Kidney (tissue), 14 donors: Measurements from ENCODE around the gene DPM3. TPM values are rescaled to one million over a fixed set of nuclear protein-coding genes. Genes with fewer than 3 reads are reported as not detected.
A peak's percentile ranks its signal among the peaks of the same experiment; 100 is the strongest.

Source experiments
- DNase-seq, 5 donors: peaks; one replicate each; pipeline ENCODE4 v3.0.0-alpha.2; 2013 to 2020
- FAIRE-seq: peaks from 2 replicates; lab custom pipeline; 2012; peaks lifted over from hg19 to GRCh38; lab: Jason Lieb, UNC
- H3K27ac ChIP-seq, 2 donors: one replicate each; pipeline ENCODE4 v1.7.0; 2013; ENCODE audit warnings: low read depth in 2 of 2, low read length in 2 of 2, inconsistent platforms in 1 of 2
- H3K27me3 ChIP-seq: one replicate; pipeline ENCODE4 v1.7.1; 2013; ENCODE audit warnings: low read length, inconsistent platforms; ENCODE audit not compliant: control insufficient read depth, insufficient read depth
- H3K36me3 ChIP-seq, 3 donors: one replicate each; pipeline versions ENCODE4 v1.7.0 to v1.7.1; 2013; ENCODE audit warnings: low read length in 3 of 3, control low read depth in 1 of 3, inconsistent platforms in 1 of 3; ENCODE audit not compliant: insufficient read depth in 3 of 3, control insufficient read depth in 2 of 3
- H3K4me1 ChIP-seq, 3 donors: one replicate each; pipeline versions ENCODE4 v1.7.0 to v1.7.1; 2013; ENCODE audit warnings: low read length in 3 of 3, inconsistent platforms in 1 of 3, low read depth in 1 of 3; ENCODE audit not compliant: control insufficient read depth in 2 of 3, insufficient read depth in 2 of 3
- H3K4me3 ChIP-seq, 3 donors: one replicate each; pipeline versions ENCODE4 v1.7.0 to v1.8.1; 2013; ENCODE audit warnings: low read length in 3 of 3, control low read depth in 1 of 3, inconsistent platforms in 1 of 3
- H3K9ac ChIP-seq, 3 donors: one replicate each; pipeline versions ENCODE4 v1.7.0 to v1.7.1; 2013; ENCODE audit warnings: low read length in 3 of 3, control low read depth in 1 of 3, inconsistent platforms in 1 of 3
- H3K9me3 ChIP-seq, 3 donors: one replicate each; pipeline versions ENCODE4 v1.7.0 to v1.7.1; 2013; ENCODE audit warnings: low read length in 3 of 3, control low read depth in 1 of 3, inconsistent platforms in 1 of 3; ENCODE audit not compliant: control insufficient read depth in 2 of 3, insufficient read depth in 1 of 3
- intact Hi-C: fragments of 100-400 bp; cut with DNase I; formaldehyde crosslinking; loops from one replicate; pipeline ENCODE4 v1.11.1; 2022
- polyA plus RNA-seq: library from polyadenylated mRNA; stranded (reverse); fragments of 350-450 nt; fragmentation: Illumina TruSeq; extraction: RNeasy Lipid Tissue Mini Kit (QIAGEN cat#74804); gene quantifications from one replicate; pipeline ENCODE4 v1.2.3, GENCODE V29; 2014; ENCODE audit warnings: low read depth, low replicate concordance; ENCODE audit not compliant: insufficient read depth
- total RNA-seq: library from RNA; stranded (reverse); fragmentation: NEBNext Ultra II Directional; extraction: Animal tissue kit (Norgen Biotek cat#: 25700); gene quantifications from one replicate; pipeline ENCODE4 v1.2.1, GENCODE V29; 2021
- TF ChIP-seq, protein P1 (sequence below): IDR thresholded peaks from 3 replicates; pipeline ENCODE4 v1.5.1; 2012; ENCODE audit warnings: mild to moderate bottlenecking, moderate library complexity, borderline replicate concordance; ENCODE audit not compliant: insufficient read depth; ENCODE audit errors: extremely low read depth
- donor health status: control.
- donor health status: control.
- donor health status: control.
- donor health status: control.
- donor health status: control.
- donor health status: DM: yes; HTN: yes; CAD: no.
- donor health status: Normal renal cell carcinoma (clear cell type).

Gene DPM3
- total and polyA plus RNA-seq, 2 donors from 2014 or later = 84.4 to 237 TPM

- FAIRE-seq = no peak
- H3K9me3 ChIP-seq = no peaks in the 10 kb centered on the region
- no peaks in the 10 kb centered on the region for H3K27me3 ChIP-seq
- TF ChIP-seq, protein P1, sequence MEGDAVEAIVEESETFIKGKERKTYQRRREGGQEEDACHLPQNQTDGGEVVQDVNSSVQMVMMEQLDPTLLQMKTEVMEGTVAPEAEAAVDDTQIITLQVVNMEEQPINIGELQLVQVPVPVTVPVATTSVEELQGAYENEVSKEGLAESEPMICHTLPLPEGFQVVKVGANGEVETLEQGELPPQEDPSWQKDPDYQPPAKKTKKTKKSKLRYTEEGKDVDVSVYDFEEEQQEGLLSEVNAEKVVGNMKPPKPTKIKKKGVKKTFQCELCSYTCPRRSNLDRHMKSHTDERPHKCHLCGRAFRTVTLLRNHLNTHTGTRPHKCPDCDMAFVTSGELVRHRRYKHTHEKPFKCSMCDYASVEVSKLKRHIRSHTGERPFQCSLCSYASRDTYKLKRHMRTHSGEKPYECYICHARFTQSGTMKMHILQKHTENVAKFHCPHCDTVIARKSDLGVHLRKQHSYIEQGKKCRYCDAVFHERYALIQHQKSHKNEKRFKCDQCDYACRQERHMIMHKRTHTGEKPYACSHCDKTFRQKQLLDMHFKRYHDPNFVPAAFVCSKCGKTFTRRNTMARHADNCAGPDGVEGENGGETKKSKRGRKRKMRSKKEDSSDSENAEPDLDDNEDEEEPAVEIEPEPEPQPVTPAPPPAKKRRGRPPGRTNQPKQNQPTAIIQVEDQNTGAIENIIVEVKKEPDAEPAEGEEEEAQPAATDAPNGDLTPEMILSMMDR = peak; percentile 97
- peak within 1 kb of the TSS; percentile 82 to 94 (median 93) for H3K4me3 ChIP-seq
- H3K27ac ChIP-seq = peak within 1 kb of the TSS; percentile 92
- peaks cover 0 to 19% (median 10%) of the 10 kb centered on the region in 3 donors for H3K4me1 ChIP-seq
- peak within 1 kb of the TSS; percentile 55 to 92 (median 86) for H3K9ac ChIP-seq
- peaks cover 4 to 15% (median 10%) of the 10 kb centered on the region in 3 donors for H3K36me3 ChIP-seq
- intact Hi-C loops = loop anchor here (10.0 kb wide), 1 partner anchor 52 kb away; no protein-coding TSS in a partner anchor
- peak; percentile 96 to 98 (median 98) for DNase-seq
These were observed 32.6 kb upstream of the DPM3 start, which contains the start of gene KRTCAP2 for GRCh38 chr1:155172732-155173477. KRTCAP2 (minus strand) TSS chr1:155173304; CDS start chr1:155173224, 80 bp downstream.

GRCh38 chr1:155171836-155172731, 31.8 kb upstream of the DPM3 start:
- peak in 1 of 5 donors; percentile 18 for DNase-seq

DNA sequence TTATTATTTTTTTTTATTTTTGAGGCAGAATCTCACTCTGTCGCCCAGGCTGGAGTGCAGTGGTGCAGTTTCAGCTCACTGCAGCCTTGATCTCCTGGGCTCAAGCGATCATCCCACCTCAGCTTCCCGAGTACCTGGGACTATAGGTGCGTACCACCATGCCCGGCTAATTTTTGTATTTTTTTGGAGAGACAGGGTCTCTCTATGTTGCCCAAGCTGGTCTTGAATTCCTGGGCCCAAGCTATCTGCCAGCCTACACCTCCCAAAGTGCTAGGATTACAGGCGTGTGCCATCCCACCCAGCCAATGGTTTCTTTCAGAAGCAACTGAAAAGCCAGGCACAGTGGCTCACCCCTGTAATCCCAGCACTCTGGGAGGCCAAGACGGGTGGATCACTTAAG, 30.5 kb upstream of the DPM3 start:
- DNase-seq = peak in 1 of 5 donors; percentile 24
- Histone ChIP-seq H3K27ac (no peak overlapping the region), H3K4me3 (no peak overlapping the region), H3K27me3 (no peaks in the 10 kb centered on the region), H3K9me3 (no peaks in the 10 kb centered on the region), H3K36me3 (peaks cover 4 to 15% (median 10%) of the 10 kb centered on the region in 3 donors), H3K9ac (no peak overlapping the region), H3K4me1 (peaks cover 0 to 19% (median 7%) of the 10 kb centered on the region in 3 donors)
- intact Hi-C loops = loop anchor here (10.0 kb wide), 1 partner anchor 54 kb away; no protein-coding TSS in a partner anchor
- TF ChIP-seq, protein P1 = no peak
- no peak for FAIRE-seq

More at GRCh38 chr1:155171836-155172731, 31.8 kb upstream of the DPM3 start:
- H3K9me3 ChIP-seq = no peaks in the 10 kb centered on the region
- H3K36me3 ChIP-seq = peaks cover 4 to 15% (median 10%) of the 10 kb centered on the region in 3 donors
- H3K27me3 ChIP-seq = no peaks in the 10 kb centered on the region
- peak overlapping the region; percentile 82 to 94 (median 93) for H3K4me3 ChIP-seq
- peaks cover 0 to 22% (median 11%) of the 10 kb centered on the region in 3 donors for H3K4me1 ChIP-seq
- intact Hi-C loops = loop anchor here (10.0 kb wide), 1 partner anchor 53 kb away; no protein-coding TSS in a partner anchor
- H3K27ac ChIP-seq = peak overlapping the region; percentile 92
- H3K9ac ChIP-seq = peak overlapping the region; percentile 55 to 92 (median 86)
- no peak for FAIRE-seq
- TF ChIP-seq, protein P1 = no peak
